Mammary epithelial cell (primary cell): Measurements from ENCODE around the gene WNT2B.

Experiments
- EZH2 ChIP-seq: IDR thresholded peaks from 2 replicates; pipeline ENCODE4 v1.6.1; 2012; ENCODE audit warnings: low read length, inconsistent platforms, borderline replicate concordance
- TF ChIP-seq, protein P1 (sequence below), 2 donors: IDR thresholded peaks in 1 of 2; conservative IDR thresholded peaks in 1 of 2; 2 replicates each; pipeline ENCODE4 v1.5.1; 2011 to 2012; ENCODE audit warnings: inconsistent platforms in 2 of 2, low read length in 2 of 2, mild to moderate bottlenecking in 2 of 2, control low read depth in 1 of 2, low read depth in 1 of 2; ENCODE audit not compliant: insufficient read depth in 1 of 2; ENCODE audit errors: extremely low read depth in 1 of 2

DNA sequence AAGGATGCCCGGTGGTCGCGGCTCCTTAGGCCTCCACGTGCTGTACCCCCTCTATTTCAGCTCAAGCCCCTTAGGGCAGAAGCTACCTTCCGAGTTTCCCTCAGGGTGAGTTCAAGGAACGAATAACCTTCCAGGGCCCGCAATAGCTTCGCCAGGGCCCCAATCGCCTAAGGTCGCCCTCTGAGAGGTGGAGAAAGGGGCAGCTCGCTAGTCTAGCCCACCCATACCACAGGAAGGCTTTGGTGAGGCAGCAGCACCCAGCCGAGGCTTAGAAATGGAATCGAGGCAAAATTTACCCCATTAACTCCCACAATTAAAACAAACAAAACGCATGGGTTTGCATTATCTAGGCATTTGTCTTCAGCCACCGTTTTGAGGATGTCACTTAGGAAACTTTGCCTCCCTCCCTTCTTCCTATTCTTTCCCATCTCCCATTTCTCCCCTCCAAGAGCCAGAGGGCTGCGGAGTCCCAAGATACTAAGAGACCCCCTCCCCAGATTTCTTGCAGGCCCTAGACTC, 954 bp downstream of the WNT2B start:
- no peak for TF ChIP-seq EZH2
- TF ChIP-seq, protein P1, sequence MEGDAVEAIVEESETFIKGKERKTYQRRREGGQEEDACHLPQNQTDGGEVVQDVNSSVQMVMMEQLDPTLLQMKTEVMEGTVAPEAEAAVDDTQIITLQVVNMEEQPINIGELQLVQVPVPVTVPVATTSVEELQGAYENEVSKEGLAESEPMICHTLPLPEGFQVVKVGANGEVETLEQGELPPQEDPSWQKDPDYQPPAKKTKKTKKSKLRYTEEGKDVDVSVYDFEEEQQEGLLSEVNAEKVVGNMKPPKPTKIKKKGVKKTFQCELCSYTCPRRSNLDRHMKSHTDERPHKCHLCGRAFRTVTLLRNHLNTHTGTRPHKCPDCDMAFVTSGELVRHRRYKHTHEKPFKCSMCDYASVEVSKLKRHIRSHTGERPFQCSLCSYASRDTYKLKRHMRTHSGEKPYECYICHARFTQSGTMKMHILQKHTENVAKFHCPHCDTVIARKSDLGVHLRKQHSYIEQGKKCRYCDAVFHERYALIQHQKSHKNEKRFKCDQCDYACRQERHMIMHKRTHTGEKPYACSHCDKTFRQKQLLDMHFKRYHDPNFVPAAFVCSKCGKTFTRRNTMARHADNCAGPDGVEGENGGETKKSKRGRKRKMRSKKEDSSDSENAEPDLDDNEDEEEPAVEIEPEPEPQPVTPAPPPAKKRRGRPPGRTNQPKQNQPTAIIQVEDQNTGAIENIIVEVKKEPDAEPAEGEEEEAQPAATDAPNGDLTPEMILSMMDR (conservative IDR thresholded peaks at IDR 0.05 in 1 of 2, IDR thresholded peaks at IDR 0.05 in 1 of 2; ENCODE audit: extremely low read depth in 1 of 2, insufficient read depth in 1 of 2, low read depth in 1 of 2, low read length in 2 of 2) = no peak
